Ishikawa (cell line): ENCODE measurements around the gene HEATR3.

Source experiments
- CEBPB ChIP-seq: IDR thresholded peaks from 2 replicates; pipeline ENCODE4 v1.6.1; 2012
- CREB1 ChIP-seq: IDR thresholded peaks from 2 replicates; pipeline ENCODE4 v1.6.1; 2012; ENCODE audit warnings: low read depth
- EGR1 ChIP-seq: IDR thresholded peaks from 2 replicates; pipeline ENCODE4 v1.6.1; 2012
- EP300 ChIP-seq: IDR thresholded peaks from 2 replicates; pipeline ENCODE4 v1.6.1; 2012; ENCODE audit warnings: borderline replicate concordance
- FOXM1 ChIP-seq: IDR thresholded peaks from 2 replicates; pipeline ENCODE4 v1.6.1; 2012; ENCODE audit warnings: low read depth, borderline replicate concordance
- NFIC ChIP-seq: IDR thresholded peaks from 2 replicates; pipeline ENCODE4 v1.6.1; 2012
- RAD21 ChIP-seq: IDR thresholded peaks from 2 replicates; pipeline ENCODE4 v1.6.1; 2012; ENCODE audit warnings: low read depth
- TAF1 ChIP-seq: IDR thresholded peaks from 2 replicates; pipeline ENCODE4 v1.6.1; 2012; ENCODE audit warnings: low read depth, mild to moderate bottlenecking
- TCF12 ChIP-seq: IDR thresholded peaks from 2 replicates; pipeline ENCODE4 v1.6.1; 2012; ENCODE audit warnings: low read depth
- TEAD4 ChIP-seq: IDR thresholded peaks from 2 replicates; pipeline ENCODE4 v1.6.1; 2012
- YY1 ChIP-seq: IDR thresholded peaks from 2 replicates; pipeline ENCODE4 v1.6.1; 2012; ENCODE audit warnings: low read depth
- ZBTB7A ChIP-seq: IDR thresholded peaks from 2 replicates; pipeline ENCODE4 v1.6.1; 2012; ENCODE audit warnings: low read depth
- TF ChIP-seq, protein P1 (sequence below): IDR thresholded peaks from 2 replicates; pipeline ENCODE4 v1.6.1; 2012
- TF ChIP-seq, protein P2 (sequence below): IDR thresholded peaks from 2 replicates; pipeline ENCODE4 v1.6.1; 2012; ENCODE audit warnings: low read depth, mild to moderate bottlenecking
- TF ChIP-seq, protein P3 (sequence below): IDR thresholded peaks from 2 replicates; pipeline ENCODE4 v1.6.1; 2012

The HEATR3 gene

DNA sequence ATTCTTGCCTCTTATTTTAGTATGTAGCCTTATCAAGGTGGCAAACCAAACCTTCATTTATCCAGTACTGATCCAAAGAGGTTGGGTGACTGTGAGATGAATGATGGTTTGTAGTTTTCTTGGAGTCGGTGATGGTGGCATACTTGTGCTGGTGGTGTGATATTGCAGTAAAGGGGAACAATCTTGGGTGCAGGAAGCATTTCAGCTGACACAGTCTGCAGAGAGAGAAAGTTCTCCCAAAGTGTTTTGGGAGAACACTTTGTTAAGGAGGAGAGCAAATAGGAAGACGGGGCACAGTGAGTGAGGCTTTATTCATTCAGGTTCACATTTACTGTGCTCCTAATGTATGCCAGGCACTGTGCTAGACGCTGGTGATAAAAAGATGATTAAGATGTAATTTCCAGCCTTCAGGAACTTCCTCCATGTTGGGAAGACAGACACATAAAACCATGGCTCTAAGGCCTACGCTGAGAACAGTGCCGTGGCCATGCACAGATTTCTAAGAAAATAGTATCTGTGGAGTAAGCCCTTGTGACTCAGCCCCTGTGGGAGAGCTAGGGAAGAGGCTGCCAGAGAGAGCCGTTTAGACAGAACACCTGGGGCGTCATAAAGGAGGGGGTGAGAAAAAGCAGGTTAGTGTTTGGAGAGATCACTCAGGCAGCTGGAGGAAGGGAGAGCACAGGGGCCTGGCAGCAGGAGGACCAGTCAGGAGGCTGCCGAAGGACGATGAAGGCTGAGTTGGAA, 13.8 kb downstream of the HEATR3 start:
- no peak for TF ChIP-seq NFIC
- TF ChIP-seq TCF12: no peak
- no peak for TF ChIP-seq CEBPB
- no peak for TF ChIP-seq ZBTB7A
- TF ChIP-seq, protein P1, sequence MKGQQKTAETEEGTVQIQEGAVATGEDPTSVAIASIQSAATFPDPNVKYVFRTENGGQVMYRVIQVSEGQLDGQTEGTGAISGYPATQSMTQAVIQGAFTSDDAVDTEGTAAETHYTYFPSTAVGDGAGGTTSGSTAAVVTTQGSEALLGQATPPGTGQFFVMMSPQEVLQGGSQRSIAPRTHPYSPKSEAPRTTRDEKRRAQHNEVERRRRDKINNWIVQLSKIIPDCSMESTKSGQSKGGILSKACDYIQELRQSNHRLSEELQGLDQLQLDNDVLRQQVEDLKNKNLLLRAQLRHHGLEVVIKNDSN: no peak
- TF ChIP-seq EGR1: no peak
- TF ChIP-seq EP300: no peak
- no peak for TF ChIP-seq TAF1
- TF ChIP-seq CREB1: no peak
- TF ChIP-seq, protein P2, sequence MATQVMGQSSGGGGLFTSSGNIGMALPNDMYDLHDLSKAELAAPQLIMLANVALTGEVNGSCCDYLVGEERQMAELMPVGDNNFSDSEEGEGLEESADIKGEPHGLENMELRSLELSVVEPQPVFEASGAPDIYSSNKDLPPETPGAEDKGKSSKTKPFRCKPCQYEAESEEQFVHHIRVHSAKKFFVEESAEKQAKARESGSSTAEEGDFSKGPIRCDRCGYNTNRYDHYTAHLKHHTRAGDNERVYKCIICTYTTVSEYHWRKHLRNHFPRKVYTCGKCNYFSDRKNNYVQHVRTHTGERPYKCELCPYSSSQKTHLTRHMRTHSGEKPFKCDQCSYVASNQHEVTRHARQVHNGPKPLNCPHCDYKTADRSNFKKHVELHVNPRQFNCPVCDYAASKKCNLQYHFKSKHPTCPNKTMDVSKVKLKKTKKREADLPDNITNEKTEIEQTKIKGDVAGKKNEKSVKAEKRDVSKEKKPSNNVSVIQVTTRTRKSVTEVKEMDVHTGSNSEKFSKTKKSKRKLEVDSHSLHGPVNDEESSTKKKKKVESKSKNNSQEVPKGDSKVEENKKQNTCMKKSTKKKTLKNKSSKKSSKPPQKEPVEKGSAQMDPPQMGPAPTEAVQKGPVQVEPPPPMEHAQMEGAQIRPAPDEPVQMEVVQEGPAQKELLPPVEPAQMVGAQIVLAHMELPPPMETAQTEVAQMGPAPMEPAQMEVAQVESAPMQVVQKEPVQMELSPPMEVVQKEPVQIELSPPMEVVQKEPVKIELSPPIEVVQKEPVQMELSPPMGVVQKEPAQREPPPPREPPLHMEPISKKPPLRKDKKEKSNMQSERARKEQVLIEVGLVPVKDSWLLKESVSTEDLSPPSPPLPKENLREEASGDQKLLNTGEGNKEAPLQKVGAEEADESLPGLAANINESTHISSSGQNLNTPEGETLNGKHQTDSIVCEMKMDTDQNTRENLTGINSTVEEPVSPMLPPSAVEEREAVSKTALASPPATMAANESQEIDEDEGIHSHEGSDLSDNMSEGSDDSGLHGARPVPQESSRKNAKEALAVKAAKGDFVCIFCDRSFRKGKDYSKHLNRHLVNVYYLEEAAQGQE: no peak
- no peak for TF ChIP-seq TEAD4
- TF ChIP-seq, protein P3, sequence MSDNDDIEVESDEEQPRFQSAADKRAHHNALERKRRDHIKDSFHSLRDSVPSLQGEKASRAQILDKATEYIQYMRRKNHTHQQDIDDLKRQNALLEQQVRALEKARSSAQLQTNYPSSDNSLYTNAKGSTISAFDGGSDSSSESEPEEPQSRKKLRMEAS: no peak
- no peak for TF ChIP-seq FOXM1
- no peak for TF ChIP-seq RAD21
- TF ChIP-seq YY1: no peak

DNA sequence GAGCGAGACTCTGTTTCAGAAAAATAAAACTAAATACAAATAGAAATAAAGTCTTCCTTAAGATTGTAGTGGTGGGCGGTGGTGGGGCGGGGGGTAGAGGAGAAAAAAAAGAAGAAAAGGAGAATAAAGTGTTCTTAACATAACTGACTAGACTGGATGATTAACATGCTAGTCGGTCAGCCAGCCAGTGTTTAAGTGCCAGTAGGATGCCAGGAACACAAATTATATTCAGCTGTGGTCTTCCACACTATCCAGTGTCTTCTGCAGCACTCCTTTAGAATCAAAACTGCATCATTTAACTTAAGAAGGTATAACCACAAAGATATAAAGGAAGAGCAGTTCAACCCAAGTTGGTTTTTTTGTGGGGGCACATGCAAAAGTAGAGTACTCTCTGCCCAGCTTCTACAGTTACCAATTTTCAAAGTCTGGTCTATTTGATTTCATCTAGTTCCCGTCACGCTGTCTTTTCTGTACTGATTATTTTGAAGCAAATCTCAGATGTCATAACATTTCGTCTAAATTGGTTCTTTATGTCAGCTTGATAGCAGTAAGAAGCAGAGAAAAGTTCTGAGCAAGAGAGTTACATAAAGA, 15.8 kb downstream of the HEATR3 start:
- TF ChIP-seq TCF12 (no peak), RAD21 (no peak)
- TF ChIP-seq, protein P2: no peak

DNA sequence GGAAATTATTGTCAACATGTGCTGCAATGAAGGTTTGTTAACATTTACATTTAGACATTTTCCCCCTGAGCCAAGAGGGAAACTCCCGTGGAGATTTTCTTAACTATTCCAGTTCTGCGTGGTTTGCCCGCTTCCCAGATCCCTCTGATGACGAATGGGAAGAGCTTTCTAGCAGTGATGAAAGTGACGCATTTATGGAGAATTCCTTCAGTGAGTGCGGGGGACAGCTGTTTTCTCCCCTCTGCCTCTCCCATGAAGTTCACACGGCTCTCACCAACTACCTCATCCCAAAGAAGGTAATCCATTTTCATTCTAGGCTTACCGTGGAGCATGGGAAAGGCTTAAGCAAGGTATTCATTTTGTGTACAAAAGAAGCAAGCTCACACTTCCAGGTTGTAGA, 18.2 kb downstream of the HEATR3 start:
- TF ChIP-seq ZBTB7A (no peak), NFIC (no peak), FOXM1 (no peak), TCF12 (no peak)
- TF ChIP-seq, protein P1: no peak

DNA sequence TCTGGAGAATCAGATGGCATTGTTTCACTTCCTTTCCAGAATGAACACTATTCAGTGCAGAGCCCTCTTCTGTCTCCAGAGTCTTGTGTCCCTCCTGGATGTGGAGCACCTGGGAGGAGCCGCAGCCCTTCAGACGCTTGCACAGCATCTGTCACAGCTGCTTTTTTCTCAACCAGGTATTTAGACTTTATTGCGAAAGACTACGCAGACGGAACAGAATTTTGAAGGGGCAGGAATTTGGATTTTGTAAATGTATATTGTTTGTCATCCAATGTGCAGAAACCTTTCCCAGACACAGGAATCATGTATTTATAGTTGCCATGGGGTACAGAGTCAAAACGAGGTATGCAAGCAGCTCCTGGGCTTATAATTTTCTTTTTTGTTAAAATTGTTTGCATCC, 20.4 kb downstream of the HEATR3 start:
- TF ChIP-seq FOXM1: no peak
- TF ChIP-seq NFIC: no peak
- TF ChIP-seq, protein P3: no peak
- TF ChIP-seq, protein P2: no peak
- TF ChIP-seq CEBPB: no peak
- no peak for TF ChIP-seq ZBTB7A
- no peak for TF ChIP-seq TCF12
- TF ChIP-seq EP300: no peak
- no peak for TF ChIP-seq TAF1
- TF ChIP-seq TEAD4: no peak
- no peak for TF ChIP-seq YY1
- no peak for TF ChIP-seq CREB1
- TF ChIP-seq, protein P1: no peak
